ENCODE results near the gene ABHD18.
"Not testable (repeated sequence)": the region's sequence is repeated elsewhere in the genome, so short reads cannot be mapped to it uniquely, and the experiment has no call there.

ABHD18 gene

GRCh38 chr4:127995776-127996175 lies 30.6 kb downstream of the ABHD18 start:
- no peak for DNase-seq

DNA sequence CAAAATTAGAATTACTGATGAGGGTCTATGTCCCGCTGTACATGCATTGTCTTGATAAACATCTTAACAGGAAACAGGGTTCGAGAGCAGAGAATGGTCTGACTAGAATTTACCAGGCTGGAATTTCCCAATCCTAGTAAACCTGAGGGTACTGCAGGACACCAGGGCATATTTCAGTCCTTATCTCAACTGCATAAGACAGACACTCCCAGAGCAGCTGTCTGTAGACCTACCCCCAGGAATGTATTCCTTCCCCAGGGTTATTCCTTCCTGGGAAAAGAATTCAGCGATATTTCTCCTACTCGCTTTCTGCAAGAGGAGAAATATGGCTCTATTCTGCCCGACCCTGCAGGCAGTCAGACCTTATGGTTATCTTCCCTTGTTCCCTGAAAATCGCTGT lies 31.3 kb downstream of the ABHD18 start:
- not testable (repeated sequence) for DNase-seq

DNA sequence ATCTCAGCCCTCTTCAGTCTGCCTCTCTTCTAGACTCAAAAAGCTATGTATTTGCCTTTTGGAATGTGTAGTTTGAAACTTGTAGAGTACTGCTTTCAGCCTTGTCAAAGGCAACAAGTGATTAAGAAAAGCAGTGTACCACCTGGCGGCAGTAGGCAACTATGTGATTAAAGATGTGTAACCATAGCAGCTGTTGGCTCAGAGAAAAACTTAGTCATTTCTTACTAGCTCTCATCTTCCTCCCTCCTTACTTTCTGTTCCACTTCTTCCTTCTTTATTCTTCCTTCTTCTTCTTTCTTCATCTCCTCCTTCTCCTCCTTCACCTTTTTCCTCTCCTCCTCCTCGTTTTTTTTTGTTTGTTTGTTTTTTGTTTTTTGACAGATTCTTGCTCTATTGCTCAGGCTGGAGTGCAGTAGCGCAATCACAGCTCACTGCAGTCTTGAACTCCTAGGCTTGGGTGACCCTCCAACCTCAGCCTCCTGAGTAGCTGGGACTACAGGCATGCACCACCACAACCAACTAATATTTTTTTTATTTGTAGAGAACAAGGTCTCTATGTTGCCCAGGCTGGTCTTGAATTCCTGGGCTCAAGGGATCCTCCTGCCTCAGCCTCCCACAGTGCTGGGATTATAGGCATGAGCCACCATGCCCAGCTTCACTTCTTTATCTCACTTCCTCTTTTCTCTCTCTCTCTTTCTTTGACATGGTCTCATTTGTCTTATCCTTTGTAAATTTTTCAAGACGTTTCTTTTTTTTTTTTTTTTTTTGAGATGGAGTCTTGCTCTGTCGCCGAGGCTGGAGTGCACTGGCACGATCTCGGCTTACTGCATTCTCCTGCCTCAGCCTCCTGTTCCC lies 32.6 kb downstream of the ABHD18 start:
- no peak for DNase-seq

GRCh38 chr4:128006592-128006991 lies 41.4 kb downstream of the ABHD18 start:
- DNase-seq = no peak

GRCh38 chr4:128009428-128009827 lies 44.2 kb downstream of the ABHD18 start:
- no peak for DNase-seq

DNA sequence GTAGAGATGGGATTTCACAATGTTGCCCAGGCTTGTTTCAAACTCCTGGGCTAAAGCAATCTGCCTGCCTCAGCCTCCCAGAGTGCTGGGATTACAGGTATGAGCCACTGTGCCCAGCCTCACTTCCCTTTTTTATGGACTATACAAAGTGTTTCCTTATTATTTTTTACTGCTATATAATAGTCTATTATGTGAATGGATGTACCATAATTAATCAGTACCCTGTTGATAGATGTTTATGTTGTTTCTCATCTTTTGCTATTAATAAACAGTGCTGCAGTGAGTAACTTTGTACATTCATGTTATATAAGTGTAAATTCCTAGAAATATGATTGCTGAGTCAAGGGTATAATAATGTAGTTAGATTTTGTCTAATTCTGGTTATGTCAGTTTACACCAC lies 60.1 kb downstream of the ABHD18 start:
- DNase-seq = no peak

DNA sequence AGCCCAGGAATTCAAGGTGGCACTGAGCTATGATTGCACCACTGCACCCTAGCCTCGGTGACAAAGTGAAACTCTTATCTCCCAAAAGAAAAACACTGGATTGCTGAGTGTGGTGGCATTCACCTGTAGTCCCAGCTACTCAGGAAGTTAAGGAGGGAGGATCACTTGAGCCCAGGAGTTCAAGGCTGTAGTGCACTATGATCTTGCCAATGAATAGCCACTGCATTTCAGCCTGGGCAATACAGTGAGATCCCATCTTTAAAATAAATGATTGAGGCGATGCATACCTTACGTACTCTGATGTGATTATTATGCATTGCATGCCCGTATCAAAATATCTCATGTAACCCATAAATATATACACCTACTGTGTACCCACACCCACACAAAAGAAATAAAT lies 64.7 kb downstream of the ABHD18 start:
- no peak for DNase-seq

GRCh38 chr4:128031756-128032384 lies 66.7 kb downstream of the ABHD18 start:
- DNase-seq = no peak

GRCh38 chr4:128039568-128039967 lies 74.4 kb downstream of the ABHD18 start:
- no peak for DNase-seq

GRCh38 chr4:128047019-128047418 lies 81.8 kb downstream of the ABHD18 start:
- not testable (repeated sequence) for DNase-seq

DNA sequence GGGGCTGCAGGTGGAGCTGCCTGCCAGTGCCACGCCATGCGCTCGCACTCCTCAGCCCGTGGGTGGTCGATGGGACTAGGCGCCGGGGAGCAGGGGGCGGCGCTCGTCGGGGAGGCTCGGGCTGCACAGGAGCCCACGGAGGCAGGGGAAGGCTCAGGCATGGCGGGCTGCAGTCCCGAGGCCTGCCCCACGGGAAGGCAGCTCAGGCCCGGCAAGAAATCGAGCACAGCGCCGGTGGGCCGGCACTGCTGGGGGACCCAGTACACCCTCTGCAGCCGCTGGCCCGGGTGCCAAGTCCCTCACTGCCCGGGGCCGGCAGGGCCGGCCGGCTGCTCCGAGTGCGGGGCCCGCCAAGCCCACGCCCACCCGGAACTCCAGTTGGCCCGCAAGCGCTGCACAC lies 82.3 kb downstream of the ABHD18 start:
- not testable (repeated sequence) for DNase-seq

DNA sequence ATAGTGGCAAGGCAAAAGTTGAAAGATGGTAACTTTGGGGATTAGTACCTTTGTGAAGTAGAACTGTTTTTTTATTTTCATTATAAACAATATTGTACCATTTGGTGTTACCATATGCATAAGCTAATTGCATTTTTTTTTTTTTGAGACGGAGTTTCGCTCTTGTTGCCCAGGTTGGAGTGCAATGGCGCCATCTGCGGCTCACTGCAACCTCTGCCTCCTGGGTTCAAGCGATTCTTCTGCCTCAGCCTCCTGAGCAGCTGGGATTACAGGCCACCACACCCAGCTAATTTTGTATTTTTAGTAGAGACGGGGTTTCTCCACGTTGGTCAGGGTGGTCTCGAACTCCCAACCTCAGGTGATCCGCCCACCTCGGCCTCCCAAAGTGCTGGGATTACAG lies 86.0 kb downstream of the ABHD18 start:
- DNase-seq = not testable (repeated sequence)

DNA sequence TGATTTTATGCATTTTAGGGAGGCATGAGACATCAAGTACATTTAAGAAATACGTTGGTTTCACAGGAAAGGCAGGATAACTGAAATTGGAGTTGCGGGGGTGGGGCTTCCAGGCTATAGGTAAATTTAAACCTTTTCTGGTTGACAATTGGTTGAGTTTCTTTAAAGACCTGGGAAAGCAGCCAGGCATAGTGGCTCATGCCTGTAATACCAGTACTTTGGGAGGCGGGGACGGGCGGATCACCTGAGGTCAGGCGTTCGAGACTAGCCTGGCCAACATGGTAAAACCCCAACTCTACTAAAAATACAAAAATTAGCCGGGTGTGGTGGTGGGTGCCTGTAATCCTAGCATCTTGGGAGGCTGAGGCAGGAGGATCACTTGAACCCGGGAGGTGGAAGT lies 89.7 kb downstream of the ABHD18 start:
- DNase-seq = not testable (repeated sequence)

DNA sequence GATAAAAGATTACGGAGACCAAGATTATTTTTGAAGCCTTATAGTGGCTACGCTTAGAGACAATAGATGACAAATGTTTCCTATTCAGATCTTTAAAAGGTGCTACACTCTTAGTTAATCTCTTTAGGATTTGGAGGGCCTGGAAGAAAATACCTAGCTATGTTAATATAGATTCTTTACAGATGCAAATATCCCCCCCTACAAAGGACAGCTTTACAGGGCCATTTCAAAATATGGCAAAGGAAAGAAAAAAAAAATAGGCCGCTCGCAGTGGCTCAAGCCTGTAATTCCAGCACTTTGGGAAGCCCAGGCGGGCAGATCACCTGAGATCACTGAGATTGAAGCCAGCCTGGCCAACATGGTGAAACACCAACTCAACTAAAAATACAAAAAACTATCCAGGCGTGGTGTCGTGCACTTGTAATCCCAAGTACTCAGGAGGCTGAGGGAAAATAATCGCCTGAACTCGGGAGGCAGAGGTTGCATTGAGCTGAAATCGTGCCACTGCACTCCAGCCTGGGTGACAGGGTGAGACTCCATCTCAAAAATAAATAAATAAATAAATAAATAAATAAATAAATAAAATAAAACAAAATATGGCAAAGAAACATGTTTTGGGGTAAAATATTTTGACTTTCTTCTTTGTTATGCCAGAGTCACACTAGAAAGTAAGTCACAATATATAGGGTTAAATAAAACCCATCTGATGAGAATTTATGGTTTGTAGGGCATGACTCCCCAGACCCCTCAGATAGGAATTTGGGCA lies 90.4 kb downstream of the ABHD18 start:
- not testable (repeated sequence) for DNase-seq

- DNase-seq = no peak
Measured at GRCh38 chr4:128056396-128056795, 91.2 kb downstream of the ABHD18 start.

GRCh38 chr4:128060121-128060698 lies 95.0 kb downstream of the ABHD18 start:
- DNase-seq = no peak

- peak; percentile 96 for DNase-seq
Measured at GRCh38 chr4:128060699-128061565, 95.7 kb downstream of the ABHD18 start, which contains the start of gene LARP1B. TSS of gene LARP1B (plus strand) at chr4:128061312. CDS start at chr4:128074952, 13,640 bp downstream.

- DNase-seq = peak; percentile 93
Measured at GRCh38 chr4:128061566-128062536, 96.6 kb downstream of the ABHD18 start.

DNA sequence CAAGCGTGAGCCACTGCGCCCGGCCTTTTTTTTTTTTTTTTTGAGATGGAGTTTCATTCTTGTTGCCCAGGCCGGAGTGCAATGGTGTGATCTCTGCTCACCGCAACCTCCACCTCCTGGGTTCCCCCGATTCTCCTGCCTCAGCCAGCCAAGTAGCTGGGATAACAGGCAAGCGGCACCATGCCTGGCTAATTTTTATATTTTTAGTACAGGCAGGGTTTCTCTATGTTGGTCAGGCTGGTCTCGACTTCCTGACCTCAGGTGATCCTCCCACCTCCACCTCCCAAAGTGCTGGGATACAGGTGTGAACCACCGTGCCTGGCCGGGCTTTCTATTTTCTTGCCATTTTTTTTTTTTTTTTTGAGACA lies 101.2 kb downstream of the ABHD18 start:
- DNase-seq = not testable (repeated sequence)

GRCh38 chr4:128068918-128069317 lies 103.7 kb downstream of the ABHD18 start:
- DNase-seq = peak; percentile 4

GRCh38 chr4:128076464-128076863 lies 111.3 kb downstream of the ABHD18 start:
- no peak for DNase-seq
